Upper lobe of left lung (tissue), 6 donors: ENCODE results near the gene DSTN. TPM values are rescaled to one million over a fixed set of nuclear protein-coding genes. Genes with fewer than 3 reads are reported as not detected.

Source experiments
- ATAC-seq, 2 donors: fragments of 200-7000 bp; cut with Tn5 transposase; one replicate each; pipeline ENCODE4 v1.9.1; 2022; ENCODE audit warnings: mild to moderate bottlenecking in 2 of 2, moderate library complexity in 2 of 2; ENCODE audit not compliant: low FRiP score in 2 of 2
- DNase-seq, 2 donors: peaks; one replicate each; pipeline ENCODE4 v3.0.0-alpha.2; 2019 to 2020
- H3K27ac ChIP-seq, 4 donors: fragments of 200-600 bp; sonication (generic); one replicate each; pipeline ENCODE4 v1.5.1; 2016 to 2019
- H3K27me3 ChIP-seq, 4 donors: fragments of 200-600 bp; sonication (generic); one replicate each; pipeline ENCODE4 v1.5.1; 2017 to 2019
- H3K36me3 ChIP-seq, 4 donors: fragments of 200-600 bp; sonication (generic); one replicate each; pipeline ENCODE4 v1.5.1; 2016 to 2019
- H3K4me1 ChIP-seq, 4 donors: fragments of 200-600 bp; sonication (generic); one replicate each; pipeline ENCODE4 v1.5.1; 2018 to 2019
- H3K4me3 ChIP-seq, 4 donors: fragments of 200-600 bp; sonication (generic); one replicate each; pipeline ENCODE4 v1.5.1; 2017 to 2019; ENCODE audit warnings: mild to moderate bottlenecking in 2 of 4, moderate library complexity in 1 of 4
- H3K9me3 ChIP-seq, 4 donors: fragments of 200-600 bp; sonication (generic); one replicate each; pipeline ENCODE4 v1.5.1; 2018 to 2019
- CTCF ChIP-seq, 6 experiments: fragments of 450-650 bp in 4 of 6; fragments of 200-600 bp in 2 of 6; sonication (generic) in 2 of 6; IDR thresholded peaks; one replicate each; pipeline ENCODE4 v1.5.1; 2016 to 2019; ENCODE audit warnings: antibody characterized with exemption in 6 of 6
- EP300 ChIP-seq, 4 donors: sonication (generic); formaldehyde crosslinking; IDR thresholded peaks; one replicate each; pipeline ENCODE4 v1.5.1; 2017; ENCODE audit warnings: antibody characterized with exemption in 4 of 4, control low read depth in 2 of 4
- POLR2A ChIP-seq, 4 donors: fragments of 450-650 bp; IDR thresholded peaks; one replicate each; pipeline ENCODE4 v1.5.1; 2016 to 2017; ENCODE audit warnings: antibody characterized with exemption in 4 of 4, mild to moderate bottlenecking in 2 of 4
- POLR2AphosphoS5 ChIP-seq, 2 donors: sonication (generic); formaldehyde crosslinking; IDR thresholded peaks; one replicate each; pipeline ENCODE4 v1.5.1; 2017; ENCODE audit warnings: antibody characterized with exemption in 2 of 2
- WGBS, 2 donors: methylation state at CpG; one replicate each; pipeline ENCODE4 v1.1.5; 2017 to 2018; 5-methylcytosine and 5-hydroxymethylcytosine counted together
- total RNA-seq, 6 donors: library from RNA; depleted of rRNA in 4 of 6; stranded (reverse); fragments of >200 nt in 4 of 6; gene quantifications; one replicate each; pipeline versions ENCODE4 v1.1.0 to v1.2.1, GENCODE V29; 2016 to 2021
- donor health status: DM: no; HTN: no; CAD: no; lungs with moderate emphysema.
- donor health status: DM: no; HTN: yes; CAD: no; lungs with severe emphysema.

DSTN gene
- total RNA-seq, 6 donors from 2014 or later, result 235 to 735 (median 513) TPM

- H3K4me1 ChIP-seq, result peaks cover 26 to 49% (median 30%) of the 10 kb centered on the region in 4 donors
- no peak overlapping the region for H3K4me3 ChIP-seq
- 80% methylated on average over 13 to 19 of the region's 22 CpGs for WGBS, 2 donors
- H3K9me3 ChIP-seq, result no peaks in the 10 kb centered on the region
- TF ChIP-seq POLR2A (IDR thresholded peaks at IDR 0.05) (no peak), EP300 (IDR thresholded peaks at IDR 0.05) (no peak), POLR2AphosphoS5 (IDR thresholded peaks at IDR 0.05) (no peak), CTCF (IDR thresholded peaks at IDR 0.05) (no peak)
- no peaks in the 10 kb centered on the region for H3K27me3 ChIP-seq
- ATAC-seq (no peak), DNase-seq (peak in 1 of 2 donors; percentile 75)
- H3K27ac ChIP-seq, result peak overlapping the region in 3 of 4 donors; percentile 61 to 74 (median 74)
- H3K36me3 ChIP-seq, result peaks cover 4 to 87% (median 61%) of the 10 kb centered on the region in 4 donors
Observed at GRCh38 chr20:17615645-17616479, 46.0 kb downstream of the DSTN start.

GRCh38 chr20:17616480-17617211, 46.8 kb downstream of the DSTN start:
- Histone ChIP-seq H3K36me3 (peaks cover 12 to 90% (median 69%) of the 10 kb centered on the region in 4 donors), H3K4me3 (no peak overlapping the region), H3K4me1 (peaks cover 18 to 41% (median 24%) of the 10 kb centered on the region in 4 donors), H3K9me3 (no peaks in the 10 kb centered on the region), H3K27me3 (no peaks in the 10 kb centered on the region), H3K27ac (peak overlapping the region in 2 of 4 donors; percentile 14 to 37)
- DNase-seq (peak; percentile 19 to 56), ATAC-seq (no peak)
- WGBS, 2 donors, result 89 to 91% methylated on average over 9 to 22 of the region's 22 CpGs
- TF ChIP-seq EP300 (IDR thresholded peaks at IDR 0.05) (no peak), POLR2AphosphoS5 (IDR thresholded peaks at IDR 0.05) (no peak), POLR2A (IDR thresholded peaks at IDR 0.05) (no peak), CTCF (IDR thresholded peaks at IDR 0.05) (no peak)

GRCh38 chr20:17617212-17617867, 47.5 kb downstream of the DSTN start:
- peak overlapping the region in 2 of 4 donors; percentile 14 to 37 for H3K27ac ChIP-seq
- ATAC-seq (peak; percentile 34 to 60), DNase-seq (peak in 1 of 2 donors; percentile 56)
- H3K4me3 ChIP-seq, result no peak overlapping the region
- H3K27me3 ChIP-seq, result no peaks in the 10 kb centered on the region
- no peak for TF ChIP-seq EP300 (IDR thresholded peaks at IDR 0.05)
- TF ChIP-seq POLR2A (IDR thresholded peaks at IDR 0.05), result no peak
- no peak for TF ChIP-seq POLR2AphosphoS5 (IDR thresholded peaks at IDR 0.05)
- peak; percentile 49 to 85 (median 68) for TF ChIP-seq CTCF (IDR thresholded peaks at IDR 0.05)
- 75 to 88% methylated on average over 8 to 15 of the region's 15 CpGs for WGBS, 2 donors
- no peaks in the 10 kb centered on the region for H3K9me3 ChIP-seq
- H3K36me3 ChIP-seq, result peaks cover 18 to 96% (median 76%) of the 10 kb centered on the region in 4 donors
- H3K4me1 ChIP-seq, result peaks cover 11 to 34% (median 18%) of the 10 kb centered on the region in 4 donors

- DNase-seq (peak; percentile 37 to 67), ATAC-seq (no peak)
- WGBS, 2 donors, result 88 to 92% methylated on average over 10 to 19 of the region's 20 CpGs
- Histone ChIP-seq H3K4me1 (peaks cover 9 to 27% (median 11%) of the 10 kb centered on the region in 4 donors), H3K4me3 (no peak overlapping the region), H3K27ac (peak overlapping the region in 2 of 4 donors; percentile 14 to 37), H3K36me3 (peaks cover 20 to 100% (median 83%) of the 10 kb centered on the region in 4 donors), H3K27me3 (no peaks in the 10 kb centered on the region), H3K9me3 (no peaks in the 10 kb centered on the region)
- no peak for TF ChIP-seq CTCF (IDR thresholded peaks at IDR 0.05)
- TF ChIP-seq POLR2AphosphoS5 (IDR thresholded peaks at IDR 0.05), result no peak
- no peak for TF ChIP-seq EP300 (IDR thresholded peaks at IDR 0.05)
Observed at GRCh38 chr20:17617868-17618672, 48.2 kb downstream of the DSTN start.
